ENCODE results near the gene OVCH2. TPM values are rescaled to one million over a fixed set of nuclear protein-coding genes. Genes with fewer than 3 reads are reported as not detected.

The OVCH2 gene
- total RNA-seq, 1 donor from 2014 or later = 0.89 TPM

GRCh38 chr11:7648264-7648663 is 58.0 kb downstream of the OVCH2 start:
- Mint-ChIP-seq H3K36me3 (peaks cover 46% of the 10 kb centered on the region), H3K27ac (no peak overlapping the region), H3K4me1 (ENCODE audit: unreplicated experiment) (peaks cover 11% of the 10 kb centered on the region), H3K4me3 (no peak overlapping the region), H3K9me3 (no peaks in the 10 kb centered on the region), H3K27me3 (no peaks in the 10 kb centered on the region)
- no peak for TF ChIP-seq CTCF (conservative IDR thresholded peaks at IDR 0.05)
- DNase-seq (ENCODE audit: extremely low spot score, unreplicated experiment) = no peak

- peaks cover 42% of the 10 kb centered on the region for H3K36me3 Mint-ChIP-seq
These were observed 59.4 kb downstream of the OVCH2 start for GRCh38 chr11:7646866-7647265.

GRCh38 chr11:7645206-7645605 is 61.1 kb downstream of the OVCH2 start:
- Mint-ChIP-seq H3K4me1 (ENCODE audit: unreplicated experiment) (peaks cover 11% of the 10 kb centered on the region), H3K27ac (no peak overlapping the region), H3K27me3 (no peaks in the 10 kb centered on the region), H3K36me3 (peaks cover 44% of the 10 kb centered on the region), H3K4me3 (no peak overlapping the region), H3K9me3 (no peaks in the 10 kb centered on the region)
- no peak for DNase-seq (ENCODE audit: extremely low spot score, unreplicated experiment)
- no peak for TF ChIP-seq CTCF (conservative IDR thresholded peaks at IDR 0.05)

More at GRCh38 chr11:7646866-7647265, 59.4 kb downstream of the OVCH2 start:
- DNase-seq (ENCODE audit: extremely low spot score, unreplicated experiment) = no peak
- no peak overlapping the region for H3K4me3 Mint-ChIP-seq
- no peaks in the 10 kb centered on the region for H3K9me3 Mint-ChIP-seq
- no peak for TF ChIP-seq CTCF (conservative IDR thresholded peaks at IDR 0.05)
- no peak overlapping the region for H3K27ac Mint-ChIP-seq
- H3K4me1 Mint-ChIP-seq (ENCODE audit: unreplicated experiment) = peaks cover 11% of the 10 kb centered on the region
- H3K27me3 Mint-ChIP-seq = no peaks in the 10 kb centered on the region

GRCh38 chr11:7643314-7643713 is 63.0 kb downstream of the OVCH2 start:
- Mint-ChIP-seq H3K4me1 (ENCODE audit: unreplicated experiment) (peaks cover 11% of the 10 kb centered on the region), H3K27ac (peak overlapping the region; percentile 20), H3K4me3 (no peak overlapping the region), H3K36me3 (peaks cover 41% of the 10 kb centered on the region), H3K9me3 (no peaks in the 10 kb centered on the region), H3K27me3 (no peaks in the 10 kb centered on the region)
- no peak for DNase-seq (ENCODE audit: extremely low spot score, unreplicated experiment)
- TF ChIP-seq CTCF (conservative IDR thresholded peaks at IDR 0.05) = no peak

- no peak for TF ChIP-seq CTCF (conservative IDR thresholded peaks at IDR 0.05)
- H3K4me1 Mint-ChIP-seq (ENCODE audit: unreplicated experiment) = peaks cover 11% of the 10 kb centered on the region
- H3K27ac Mint-ChIP-seq = no peak overlapping the region
- DNase-seq (ENCODE audit: extremely low spot score, unreplicated experiment) = no peak
- no peak overlapping the region for H3K4me3 Mint-ChIP-seq
- H3K36me3 Mint-ChIP-seq = peaks cover 44% of the 10 kb centered on the region
- H3K9me3 Mint-ChIP-seq = no peaks in the 10 kb centered on the region
- H3K27me3 Mint-ChIP-seq = no peaks in the 10 kb centered on the region
These were observed 63.5 kb downstream of the OVCH2 start for GRCh38 chr11:7642747-7643146.

- no peak for TF ChIP-seq CTCF (conservative IDR thresholded peaks at IDR 0.05)
- H3K27ac Mint-ChIP-seq = no peak overlapping the region
- peaks cover 4% of the 10 kb centered on the region for H3K4me1 Mint-ChIP-seq (ENCODE audit: unreplicated experiment)
- no peak overlapping the region for H3K4me3 Mint-ChIP-seq
- H3K9me3 Mint-ChIP-seq = no peaks in the 10 kb centered on the region
- H3K36me3 Mint-ChIP-seq = peaks cover 51% of the 10 kb centered on the region
- no peaks in the 10 kb centered on the region for H3K27me3 Mint-ChIP-seq
- DNase-seq (ENCODE audit: extremely low spot score, unreplicated experiment) = no peak
These were observed 65.5 kb downstream of the OVCH2 start for GRCh38 chr11:7640816-7641215.
